Measurements from ENCODE around the gene SLC33A1. TPM values are rescaled to one million over a fixed set of nuclear protein-coding genes. Genes with fewer than 3 reads are reported as not detected.

The SLC33A1 gene
- total and polyA plus RNA-seq, 2 of the 13 experiments (the other 11 are each of a cell fraction or from before 2014, with no cell fraction given) = 20.0 to 32.1 TPM

GRCh38 chr3:155872904-155873646, 18.8 kb upstream of the SLC33A1 start:
- WGBS (ENCODE audit: low lambda C conversion rate) = 86% methylated on average over 8 of the region's 8 CpGs
- peaks cover 66% of the 10 kb centered on the region for H3K4me1 ChIP-seq (ENCODE audit: insufficient read depth, low read length)
- no peak overlapping the region for H2AFZ ChIP-seq (ENCODE audit: low read length)
- no peak overlapping the region for H3K27ac ChIP-seq (ENCODE audit: extremely low read length, insufficient read depth, low read length)
- H3K4me2 ChIP-seq (ENCODE audit: low read depth, low read length) = peak overlapping the region; percentile 81
- in situ Hi-C loops (cut with HindIII; ENCODE audit: extremely low pct_ligation_motif_present, low pct_unique_long_range_greater_than_20kb) (no loop called here), intact Hi-C loops (cut with micrococcal nuclease; ENCODE audit: unreplicated experiment) (loop anchor here (1.0 to 5.0 kb wide), 2 partner anchors 39 to 161 kb away; no protein-coding TSS in a partner anchor)
- H3K9me3 ChIP-seq (ENCODE audit: low read length) = no peaks in the 10 kb centered on the region
- no TSS peak for BruUV-seq (replicated peaks)
- TF ChIP-seq ZNF629 (CRISPR knock-in tag; conservative IDR thresholded peaks at IDR 0.05) (no peak), ZEB1 (IDR thresholded peaks at IDR 0.05; ENCODE audit: insufficient replicate concordance, low read depth) (no peak), CENPX (CRISPR knock-in tag; IDR thresholded peaks at IDR 0.05) (no peak), ZNF790 (CRISPR knock-in tag; IDR thresholded peaks at IDR 0.05; ENCODE audit: borderline replicate concordance) (no peak), ZNF292 (CRISPR knock-in tag; IDR thresholded peaks at IDR 0.05; ENCODE audit: borderline replicate concordance, low read depth) (no peak), SRF (IDR thresholded peaks at IDR 0.05; ENCODE audit: low read depth, low read length) (no peak), CAMTA2 (CRISPR knock-in tag; IDR thresholded peaks at IDR 0.05; ENCODE audit: borderline replicate concordance) (no peak), EEA1 (CRISPR knock-in tag; IDR thresholded peaks at IDR 0.05; ENCODE audit: borderline replicate concordance) (no peak), TAF1 (CRISPR knock-in tag; IDR thresholded peaks at IDR 0.05) (no peak)
- TF ChIP-seq, protein P1, sequence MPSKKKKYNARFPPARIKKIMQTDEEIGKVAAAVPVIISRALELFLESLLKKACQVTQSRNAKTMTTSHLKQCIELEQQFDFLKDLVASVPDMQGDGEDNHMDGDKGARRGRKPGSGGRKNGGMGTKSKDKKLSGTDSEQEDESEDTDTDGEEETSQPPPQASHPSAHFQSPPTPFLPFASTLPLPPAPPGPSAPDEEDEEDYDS (CRISPR knock-in tag; IDR thresholded peaks at IDR 0.05) = no peak
- TF ChIP-seq, protein P2, sequence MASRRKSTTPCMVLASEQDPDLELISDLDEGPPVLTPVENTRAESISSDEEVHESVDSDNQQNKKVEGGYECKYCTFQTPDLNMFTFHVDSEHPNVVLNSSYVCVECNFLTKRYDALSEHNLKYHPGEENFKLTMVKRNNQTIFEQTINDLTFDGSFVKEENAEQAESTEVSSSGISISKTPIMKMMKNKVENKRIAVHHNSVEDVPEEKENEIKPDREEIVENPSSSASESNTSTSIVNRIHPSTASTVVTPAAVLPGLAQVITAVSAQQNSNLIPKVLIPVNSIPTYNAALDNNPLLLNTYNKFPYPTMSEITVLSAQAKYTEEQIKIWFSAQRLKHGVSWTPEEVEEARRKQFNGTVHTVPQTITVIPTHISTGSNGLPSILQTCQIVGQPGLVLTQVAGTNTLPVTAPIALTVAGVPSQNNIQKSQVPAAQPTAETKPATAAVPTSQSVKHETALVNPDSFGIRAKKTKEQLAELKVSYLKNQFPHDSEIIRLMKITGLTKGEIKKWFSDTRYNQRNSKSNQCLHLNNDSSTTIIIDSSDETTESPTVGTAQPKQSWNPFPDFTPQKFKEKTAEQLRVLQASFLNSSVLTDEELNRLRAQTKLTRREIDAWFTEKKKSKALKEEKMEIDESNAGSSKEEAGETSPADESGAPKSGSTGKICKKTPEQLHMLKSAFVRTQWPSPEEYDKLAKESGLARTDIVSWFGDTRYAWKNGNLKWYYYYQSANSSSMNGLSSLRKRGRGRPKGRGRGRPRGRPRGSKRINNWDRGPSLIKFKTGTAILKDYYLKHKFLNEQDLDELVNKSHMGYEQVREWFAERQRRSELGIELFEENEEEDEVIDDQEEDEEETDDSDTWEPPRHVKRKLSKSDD (CRISPR knock-in tag; IDR thresholded peaks at IDR 0.05; ENCODE audit: low read depth) = no peak
- H3K36me3 ChIP-seq (replicated peaks in 1 of 2; ENCODE audit: control insufficient read depth in 1 of 2, insufficient read depth in 2 of 2, low read length in 2 of 2) = no peaks in the 10 kb centered on the region
- H4K20me1 ChIP-seq (ENCODE audit: insufficient read depth, low read length) = peaks cover 15% of the 10 kb centered on the region; the same call in 1 of the 2 replicates
- CTCF ChIA-PET (ENCODE audit: low intra/inter-chr PET ratio, low total read pairs) = no interaction called here
- no peak overlapping the region for H3K9ac ChIP-seq (ENCODE audit: insufficient read depth, low read depth, low read length)
- FAIRE-seq (no peak), DNase-seq (ENCODE audit: low spot score) (no peak), ATAC-seq (no peak)
- peaks cover 73% of the 10 kb centered on the region for H3K79me2 ChIP-seq (ENCODE audit: insufficient read depth, low read length)
- POLR2A ChIA-PET = no interaction called here
- no peaks in the 10 kb centered on the region; a peak in 1 of 5 replicates for H3K27me3 ChIP-seq (ENCODE audit: control insufficient read depth in 1 of 2, insufficient read depth in 2 of 2, low read length in 2 of 2)
- peak overlapping the region in 2 of 3 experiments; percentile 98 to 99; a peak in 3 of 6 replicates for H3K4me3 ChIP-seq (replicated peaks in 1 of 3; ENCODE audit: insufficient read depth in 1 of 3, low read depth in 2 of 3, low read length in 3 of 3)
